Measurements from ENCODE around the gene SARS1.

Gene SARS1

DNA sequence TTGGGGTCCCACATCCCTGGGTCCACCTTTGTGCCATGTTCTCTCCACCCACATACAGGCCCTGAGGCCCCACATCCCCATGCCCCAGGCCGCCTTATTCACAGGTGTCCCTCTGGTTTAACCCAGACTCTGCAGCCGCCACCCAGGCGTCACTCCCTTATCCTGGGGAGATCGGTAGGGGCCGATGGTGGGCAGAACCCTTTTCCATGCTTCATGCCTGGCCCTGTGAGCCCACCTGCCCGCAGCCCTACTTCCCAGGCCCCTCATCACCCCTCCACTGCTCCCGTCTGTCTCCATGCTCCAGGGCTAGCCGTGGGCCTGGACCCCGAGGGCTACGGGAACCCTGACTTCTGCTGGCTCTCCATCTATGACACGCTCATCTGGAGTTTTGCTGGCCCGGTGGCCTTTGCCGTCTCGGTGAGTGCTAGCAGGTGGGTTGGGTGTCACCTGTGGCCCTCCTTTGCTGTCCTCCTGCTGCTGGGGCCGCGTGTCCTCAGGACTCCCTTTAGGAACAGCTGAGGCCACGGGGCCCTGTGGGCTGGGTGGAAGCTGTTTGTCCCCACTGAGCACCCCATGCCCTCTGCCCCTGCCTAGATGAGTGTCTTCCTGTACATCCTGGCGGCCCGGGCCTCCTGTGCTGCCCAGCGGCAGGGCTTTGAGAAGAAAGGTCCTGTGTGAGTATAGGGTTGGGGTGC, 57.1 kb downstream of the SARS1 start:
- H3K4me3 ChIP-seq (ENCODE audit: low read depth, low read length) = no peak overlapping the region
- in situ Hi-C loops (cut with HindIII; ENCODE audit: low pct_ligation_motif_present, low sequenced_read_pairs) = no loop called here
- H3K27me3 ChIP-seq (replicated peaks) = no peaks in the 10 kb centered on the region
- TF ChIP-seq, protein P1, sequence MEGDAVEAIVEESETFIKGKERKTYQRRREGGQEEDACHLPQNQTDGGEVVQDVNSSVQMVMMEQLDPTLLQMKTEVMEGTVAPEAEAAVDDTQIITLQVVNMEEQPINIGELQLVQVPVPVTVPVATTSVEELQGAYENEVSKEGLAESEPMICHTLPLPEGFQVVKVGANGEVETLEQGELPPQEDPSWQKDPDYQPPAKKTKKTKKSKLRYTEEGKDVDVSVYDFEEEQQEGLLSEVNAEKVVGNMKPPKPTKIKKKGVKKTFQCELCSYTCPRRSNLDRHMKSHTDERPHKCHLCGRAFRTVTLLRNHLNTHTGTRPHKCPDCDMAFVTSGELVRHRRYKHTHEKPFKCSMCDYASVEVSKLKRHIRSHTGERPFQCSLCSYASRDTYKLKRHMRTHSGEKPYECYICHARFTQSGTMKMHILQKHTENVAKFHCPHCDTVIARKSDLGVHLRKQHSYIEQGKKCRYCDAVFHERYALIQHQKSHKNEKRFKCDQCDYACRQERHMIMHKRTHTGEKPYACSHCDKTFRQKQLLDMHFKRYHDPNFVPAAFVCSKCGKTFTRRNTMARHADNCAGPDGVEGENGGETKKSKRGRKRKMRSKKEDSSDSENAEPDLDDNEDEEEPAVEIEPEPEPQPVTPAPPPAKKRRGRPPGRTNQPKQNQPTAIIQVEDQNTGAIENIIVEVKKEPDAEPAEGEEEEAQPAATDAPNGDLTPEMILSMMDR (IDR thresholded peaks at IDR 0.05; ENCODE audit: low read depth, low read length, missing control alignments) = no peak
- no peaks in the 10 kb centered on the region for H3K36me3 ChIP-seq (replicated peaks)
- no peak for DNase-seq
- no peak overlapping the region for H3K27ac ChIP-seq

DNA sequence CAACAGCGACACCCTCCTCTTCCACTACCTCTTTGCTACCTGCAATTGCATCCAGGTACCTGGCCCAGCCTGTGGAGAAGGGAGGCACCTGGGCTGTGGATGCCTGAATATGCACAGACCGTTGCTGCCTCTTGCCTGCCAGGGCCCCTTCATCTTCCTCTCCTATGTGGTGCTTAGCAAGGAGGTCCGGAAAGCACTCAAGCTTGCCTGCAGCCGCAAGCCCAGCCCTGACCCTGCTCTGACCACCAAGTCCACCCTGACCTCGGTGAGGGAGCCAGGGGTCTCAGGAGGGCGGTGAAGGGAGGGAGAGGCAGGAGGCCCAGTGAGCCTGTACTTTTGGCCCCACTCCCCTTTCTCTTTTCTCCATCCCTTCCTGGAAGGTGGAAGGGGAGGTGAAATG, 57.7 kb downstream of the SARS1 start:
- Histone ChIP-seq H3K36me3 (replicated peaks) (no peaks in the 10 kb centered on the region), H3K4me3 (ENCODE audit: low read depth, low read length) (no peak overlapping the region), H3K27me3 (replicated peaks) (no peaks in the 10 kb centered on the region), H3K27ac (no peak overlapping the region)
- in situ Hi-C loops (cut with HindIII; ENCODE audit: low pct_ligation_motif_present, low sequenced_read_pairs) = no loop called here
- no peak for DNase-seq
- TF ChIP-seq, protein P1 (IDR thresholded peaks at IDR 0.05; ENCODE audit: low read depth, low read length, missing control alignments) = no peak

DNA sequence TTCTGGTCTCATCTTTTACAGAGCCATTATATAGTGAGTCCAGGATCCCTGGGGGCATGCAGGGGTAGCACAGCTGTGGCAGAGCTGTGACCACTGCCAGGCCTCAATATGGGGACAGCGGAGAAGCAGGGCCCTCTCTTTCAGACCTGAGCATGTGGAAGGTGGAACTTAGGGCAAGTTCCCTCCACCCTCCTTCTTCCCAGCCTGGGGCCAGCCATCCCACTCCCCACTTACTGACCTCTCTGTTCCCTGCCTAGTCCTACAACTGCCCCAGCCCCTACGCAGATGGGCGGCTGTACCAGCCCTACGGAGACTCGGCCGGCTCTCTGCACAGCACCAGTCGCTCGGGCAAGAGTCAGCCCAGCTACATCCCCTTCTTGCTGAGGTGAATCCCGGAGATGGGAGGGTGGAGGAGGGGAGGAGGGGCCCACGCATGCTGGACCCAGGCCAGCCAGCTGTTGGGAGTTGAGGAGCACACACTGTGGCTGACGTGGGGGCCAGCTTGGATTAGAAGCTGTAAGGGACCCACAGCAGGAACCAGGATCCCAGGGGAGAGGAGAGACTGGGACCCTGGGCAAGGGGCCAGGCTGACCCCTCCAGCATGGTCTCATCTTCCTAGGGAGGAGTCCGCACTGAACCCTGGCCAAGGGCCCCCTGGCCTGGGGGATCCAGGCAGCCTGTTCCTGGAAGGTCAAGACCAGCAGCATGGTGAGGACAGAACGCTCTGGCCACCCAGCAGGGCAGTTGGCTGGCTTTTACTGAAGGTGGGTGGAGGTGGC, 58.5 kb downstream of the SARS1 start:
- in situ Hi-C loops (cut with HindIII; ENCODE audit: low pct_ligation_motif_present, low sequenced_read_pairs) = no loop called here
- TF ChIP-seq, protein P1 (IDR thresholded peaks at IDR 0.05; ENCODE audit: low read depth, low read length, missing control alignments) = no peak
- Histone ChIP-seq H3K27ac (no peak overlapping the region), H3K4me3 (ENCODE audit: low read depth, low read length) (no peak overlapping the region), H3K27me3 (replicated peaks) (no peaks in the 10 kb centered on the region), H3K36me3 (replicated peaks) (no peaks in the 10 kb centered on the region)
- no peak for DNase-seq

DNA sequence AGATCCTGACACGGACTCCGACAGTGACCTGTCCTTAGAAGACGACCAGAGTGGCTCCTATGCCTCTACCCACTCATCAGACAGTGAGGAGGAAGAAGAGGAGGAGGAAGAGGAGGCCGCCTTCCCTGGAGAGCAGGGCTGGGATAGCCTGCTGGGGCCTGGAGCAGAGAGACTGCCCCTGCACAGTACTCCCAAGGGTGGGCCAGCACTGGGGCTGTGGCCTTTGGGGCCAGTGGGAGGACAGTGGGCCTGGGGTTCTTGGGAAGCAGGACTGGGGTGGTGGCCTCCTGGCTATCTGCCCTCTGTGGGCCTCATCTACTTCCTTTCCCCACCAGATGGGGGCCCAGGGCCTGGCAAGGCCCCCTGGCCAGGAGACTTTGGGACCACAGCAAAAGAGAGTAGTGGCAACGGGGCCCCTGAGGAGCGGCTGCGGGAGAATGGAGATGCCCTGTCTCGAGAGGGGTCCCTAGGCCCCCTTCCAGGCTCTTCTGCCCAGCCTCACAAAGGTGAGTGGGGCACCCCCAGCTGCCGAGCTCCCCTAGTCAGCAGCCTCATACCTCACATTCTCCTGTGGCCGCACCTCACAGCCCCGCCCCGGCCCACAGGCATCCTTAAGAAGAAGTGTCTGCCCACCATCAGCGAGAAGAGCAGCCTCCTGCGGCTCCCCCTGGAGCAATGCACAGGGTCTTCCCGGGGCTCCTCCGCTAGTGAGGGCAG, 59.3 kb downstream of the SARS1 start:
- TF ChIP-seq, protein P1 (IDR thresholded peaks at IDR 0.05; ENCODE audit: low read depth, low read length, missing control alignments) = no peak
- in situ Hi-C loops (cut with HindIII; ENCODE audit: low pct_ligation_motif_present, low sequenced_read_pairs) = no loop called here
- no peaks in the 10 kb centered on the region for H3K27me3 ChIP-seq (replicated peaks)
- H3K36me3 ChIP-seq (replicated peaks) = peaks cover 2% of the 10 kb centered on the region
- no peak overlapping the region for H3K4me3 ChIP-seq (ENCODE audit: low read depth, low read length)
- H3K27ac ChIP-seq = no peak overlapping the region
- no peak for DNase-seq

DNA sequence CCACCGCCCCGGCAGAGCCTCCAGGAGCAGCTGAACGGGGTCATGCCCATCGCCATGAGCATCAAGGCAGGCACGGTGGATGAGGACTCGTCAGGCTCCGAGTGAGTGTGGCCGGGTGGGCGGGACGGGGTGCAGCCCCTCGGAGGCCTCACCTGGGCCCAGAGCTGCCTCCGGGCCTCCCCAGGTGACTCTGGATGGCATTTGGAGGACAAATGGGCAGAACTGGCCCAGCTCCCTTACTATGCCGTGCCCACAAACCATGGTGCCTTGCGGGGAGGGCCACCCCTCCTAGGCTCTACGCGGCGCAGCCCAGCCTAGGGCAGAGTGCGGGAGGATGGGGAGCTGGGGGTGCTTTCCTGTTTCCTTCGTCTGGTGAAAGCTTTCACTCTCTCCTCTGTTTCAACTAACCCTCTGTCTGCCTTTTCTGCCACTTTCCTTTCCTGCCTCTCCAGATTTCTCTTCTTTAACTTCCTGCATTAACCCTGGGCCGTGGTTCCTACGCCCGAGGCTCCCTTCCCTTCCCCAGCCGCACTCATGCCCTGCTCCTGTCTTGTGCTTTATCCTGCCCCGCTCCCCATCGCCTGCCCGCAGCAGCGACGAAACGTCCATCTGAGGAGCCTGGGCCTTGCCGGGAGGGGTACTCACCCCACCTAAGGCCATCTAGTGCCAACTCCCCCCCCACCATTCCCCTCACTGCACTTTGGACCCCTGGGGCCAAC, 60.0 kb downstream of the SARS1 start:
- Histone ChIP-seq H3K4me3 (ENCODE audit: low read depth, low read length) (no peak overlapping the region), H3K27me3 (replicated peaks) (no peaks in the 10 kb centered on the region), H3K36me3 (replicated peaks) (peaks cover 2% of the 10 kb centered on the region), H3K27ac (no peak overlapping the region)
- TF ChIP-seq, protein P1 (IDR thresholded peaks at IDR 0.05; ENCODE audit: low read depth, low read length, missing control alignments) = no peak
- in situ Hi-C loops (cut with HindIII; ENCODE audit: low pct_ligation_motif_present, low sequenced_read_pairs) = no loop called here
- DNase-seq = no peak

Data from brain microvascular endothelial cell (primary cell).